Measurements from ENCODE around the gene FBXO7.
"Not testable (repeated sequence)": the region's sequence is repeated elsewhere in the genome, so short reads cannot be mapped to it uniquely, and the experiment has no call there.

FBXO7 gene

DNA sequence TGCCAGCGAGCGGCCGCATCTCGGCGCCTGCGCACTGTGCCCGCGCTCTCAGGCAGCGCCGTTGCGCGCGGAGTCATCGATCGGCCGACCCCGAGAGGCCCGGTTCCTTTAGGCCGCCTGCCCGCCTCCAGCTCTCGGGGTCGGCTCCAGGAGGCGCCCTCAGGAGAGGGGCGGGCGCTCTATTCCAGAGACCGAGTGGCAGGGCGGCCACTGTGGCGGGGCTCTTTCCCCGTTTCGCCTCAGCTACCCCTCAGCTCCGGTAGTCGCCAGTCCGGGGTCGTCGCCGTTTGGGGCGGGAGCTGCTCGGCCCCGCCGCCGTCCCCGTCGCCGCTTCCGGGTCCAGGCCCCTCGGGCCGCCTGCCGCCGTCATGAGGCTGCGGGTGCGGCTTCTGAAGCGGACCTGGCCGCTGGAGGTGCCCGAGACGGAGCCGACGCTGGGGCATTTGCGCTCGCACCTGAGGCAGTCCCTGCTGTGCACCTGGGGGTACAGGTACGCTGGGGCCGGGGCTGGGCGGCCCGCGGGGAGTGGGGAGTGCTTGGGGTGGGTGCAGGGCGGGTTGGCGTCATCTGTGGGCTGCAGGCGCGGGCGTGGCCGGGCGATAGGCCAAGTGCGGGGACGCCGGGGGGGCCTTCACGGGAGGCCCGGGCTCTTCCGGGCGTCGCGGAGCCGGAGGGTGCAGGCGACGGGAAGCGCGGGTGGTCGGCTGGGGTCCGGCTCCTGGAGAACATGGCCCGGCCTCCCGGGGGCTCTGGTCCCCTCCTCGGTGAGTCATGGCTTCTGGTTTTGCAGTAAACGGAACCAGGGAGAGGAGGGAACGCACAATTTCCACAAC is at the start of gene FBXO7:
Gene FBXO7 (plus strand): TSS at position 177 of the 833 bp plus-strand sequence. CDS start 192 bp downstream, at position 369.
- peak; percentile 81 for DNase-seq (ENCODE audit: low read depth)

- DNase-seq (ENCODE audit: low read depth): no peak
Observed at GRCh38 chr22:32426881-32427280, 47.7 kb upstream of the FBXO7 start.

DNA sequence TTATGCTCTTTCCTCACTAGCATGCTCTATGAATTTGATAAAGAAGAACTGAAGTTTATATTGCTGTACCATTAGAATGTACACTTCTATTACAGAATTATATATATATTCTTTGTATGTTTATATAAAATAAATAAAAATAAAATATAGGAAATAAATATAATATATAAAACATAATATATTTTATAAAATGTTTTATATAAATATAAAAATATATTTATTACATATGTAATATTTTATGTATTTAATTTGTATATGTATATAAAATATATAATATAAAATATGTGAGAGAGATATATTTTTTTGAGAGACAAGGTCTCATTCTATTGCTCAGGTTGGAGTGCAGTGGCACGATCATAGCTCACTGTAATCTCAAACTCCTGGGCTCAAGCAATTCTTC is 44.3 kb upstream of the FBXO7 start:
- no peak for DNase-seq (ENCODE audit: low read depth)

DNA sequence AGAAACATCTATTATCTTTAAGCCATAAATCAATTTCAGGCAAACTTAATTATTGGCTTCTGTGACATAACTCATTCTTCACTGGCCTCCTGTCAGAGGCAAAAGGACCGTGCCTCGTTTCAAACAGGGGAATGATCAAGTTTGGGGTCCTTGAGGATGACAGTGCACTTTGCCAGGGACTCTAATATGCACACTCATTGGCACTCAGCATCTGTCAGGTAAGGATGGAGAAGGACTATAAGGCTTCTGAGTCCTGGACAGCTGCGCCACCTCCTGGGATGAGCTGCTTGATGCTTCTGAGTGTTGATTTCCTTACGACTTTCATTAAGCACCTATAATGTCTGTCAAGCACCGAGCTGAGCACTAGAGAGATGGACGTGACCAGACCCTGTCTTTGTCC is 30.5 kb upstream of the FBXO7 start:
- no peak for DNase-seq (ENCODE audit: low read depth)

GRCh38 chr22:32446321-32446720 is 28.3 kb upstream of the FBXO7 start:
- no peak for DNase-seq (ENCODE audit: low read depth)

GRCh38 chr22:32448980-32449379 is 25.6 kb upstream of the FBXO7 start:
- DNase-seq (ENCODE audit: low read depth): no peak

DNA sequence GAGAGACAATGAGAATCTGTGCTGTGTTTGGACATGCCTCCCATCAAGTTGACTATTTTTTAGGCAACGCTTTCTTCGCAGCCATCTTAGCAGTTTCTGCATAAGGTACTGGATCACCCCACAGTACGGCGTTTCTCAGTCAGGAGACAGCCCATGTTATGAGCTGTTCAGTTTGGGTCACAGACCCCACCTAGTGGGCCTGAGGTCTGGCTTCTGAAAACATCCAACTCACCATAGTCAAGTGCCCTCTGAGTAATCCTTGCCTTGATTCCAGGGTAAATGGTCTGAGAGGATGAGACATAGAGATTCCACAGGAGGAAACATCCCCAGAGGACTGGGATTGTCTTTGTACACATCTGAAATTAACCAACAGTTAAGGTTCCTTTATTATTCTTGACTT is 17.6 kb upstream of the FBXO7 start:
- DNase-seq (ENCODE audit: low read depth): no peak

DNA sequence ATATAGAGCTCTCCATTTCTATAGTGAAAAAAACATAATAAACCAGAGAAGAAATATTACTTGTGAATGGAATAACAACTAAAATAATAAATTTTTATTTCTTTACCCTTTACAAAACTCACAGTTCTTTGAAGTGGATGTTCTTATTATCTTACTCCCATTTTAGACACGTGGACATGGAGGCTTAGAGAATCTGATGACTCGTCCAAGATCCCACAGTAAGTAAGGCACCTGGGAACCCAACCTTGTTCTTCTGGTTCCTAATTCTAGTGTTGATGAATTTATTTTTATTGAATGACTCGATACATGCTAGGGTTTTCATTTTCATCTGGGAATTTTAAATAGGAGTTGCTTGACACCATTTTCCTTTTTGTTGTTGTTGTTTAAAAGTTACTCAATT is 12.2 kb upstream of the FBXO7 start:
- no peak for DNase-seq (ENCODE audit: low read depth)

DNA sequence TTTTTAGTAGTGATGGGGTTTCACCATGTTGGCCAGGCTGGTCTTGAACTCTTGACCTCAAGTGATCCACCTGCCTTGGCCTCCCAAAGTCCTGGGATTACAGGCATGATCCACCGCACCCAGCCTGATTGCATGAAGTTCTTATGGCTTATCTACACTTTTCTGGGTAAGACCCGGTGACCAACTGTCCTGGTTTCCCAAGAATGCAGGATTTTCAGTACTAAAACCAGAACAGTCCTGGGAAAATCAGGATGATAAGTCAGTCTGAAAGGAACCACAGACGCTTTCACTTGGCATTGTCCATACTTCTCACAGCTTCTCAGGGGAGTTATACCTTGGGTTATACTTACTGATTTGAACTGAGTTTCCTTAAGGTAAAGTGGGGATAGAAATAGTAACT is 8.9 kb upstream of the FBXO7 start:
- DNase-seq (ENCODE audit: low read depth): no peak

DNA sequence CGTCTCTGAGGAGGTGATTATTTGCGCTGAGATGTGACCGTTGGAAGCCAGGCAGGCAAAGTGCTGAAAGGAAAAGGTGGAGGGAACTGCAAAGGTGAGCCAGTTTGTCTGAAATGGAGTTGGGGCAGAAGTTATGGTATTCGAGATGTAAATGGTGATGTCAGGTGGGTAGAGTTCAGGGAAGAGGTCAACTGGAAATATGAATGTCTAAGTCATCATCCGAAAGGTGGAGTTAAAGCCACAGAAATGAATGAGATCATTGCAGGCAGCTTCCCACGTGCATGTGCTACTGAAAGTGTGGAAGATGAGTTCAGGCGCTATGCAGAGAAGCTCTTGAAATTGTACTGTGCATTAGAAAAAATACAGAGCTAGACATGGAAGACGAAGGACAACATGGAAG is 8.1 kb upstream of the FBXO7 start:
- no peak for DNase-seq (ENCODE audit: low read depth)

GRCh38 chr22:32469799-32470212 is 4.8 kb upstream of the FBXO7 start:
- no peak for DNase-seq (ENCODE audit: low read depth)

DNA sequence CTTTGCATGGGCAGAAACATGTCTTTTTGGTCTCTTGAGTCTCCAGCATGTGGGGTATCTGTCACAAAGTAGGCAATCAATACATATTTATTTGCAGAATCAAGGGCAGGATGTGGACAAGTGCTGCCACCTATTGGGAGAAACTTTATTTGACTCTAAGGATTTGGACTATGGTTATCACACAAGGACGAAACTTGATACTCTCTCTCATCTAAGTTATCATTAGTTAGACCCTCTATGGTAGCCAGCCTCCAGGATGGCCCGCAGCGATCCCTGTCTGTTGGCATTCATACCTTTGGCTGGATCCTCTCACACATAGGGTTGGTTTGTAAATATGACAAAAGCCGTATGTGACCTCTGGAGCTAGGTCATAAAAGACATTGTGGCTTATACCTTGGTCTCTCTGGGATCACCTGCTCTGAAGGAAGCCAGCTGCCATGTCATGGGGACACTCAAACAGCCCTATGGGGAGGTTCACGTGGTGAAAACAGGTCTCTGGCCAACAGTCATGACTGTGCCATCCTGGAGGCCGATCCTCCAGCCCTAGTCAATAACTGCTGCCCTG is 1.1 kb upstream of the FBXO7 start:
- DNase-seq (ENCODE audit: low read depth): peak; percentile 29

GRCh38 chr22:32475468-32476010 is 928 bp downstream of the FBXO7 start:
- DNase-seq (ENCODE audit: low read depth): peak; percentile 18

DNA sequence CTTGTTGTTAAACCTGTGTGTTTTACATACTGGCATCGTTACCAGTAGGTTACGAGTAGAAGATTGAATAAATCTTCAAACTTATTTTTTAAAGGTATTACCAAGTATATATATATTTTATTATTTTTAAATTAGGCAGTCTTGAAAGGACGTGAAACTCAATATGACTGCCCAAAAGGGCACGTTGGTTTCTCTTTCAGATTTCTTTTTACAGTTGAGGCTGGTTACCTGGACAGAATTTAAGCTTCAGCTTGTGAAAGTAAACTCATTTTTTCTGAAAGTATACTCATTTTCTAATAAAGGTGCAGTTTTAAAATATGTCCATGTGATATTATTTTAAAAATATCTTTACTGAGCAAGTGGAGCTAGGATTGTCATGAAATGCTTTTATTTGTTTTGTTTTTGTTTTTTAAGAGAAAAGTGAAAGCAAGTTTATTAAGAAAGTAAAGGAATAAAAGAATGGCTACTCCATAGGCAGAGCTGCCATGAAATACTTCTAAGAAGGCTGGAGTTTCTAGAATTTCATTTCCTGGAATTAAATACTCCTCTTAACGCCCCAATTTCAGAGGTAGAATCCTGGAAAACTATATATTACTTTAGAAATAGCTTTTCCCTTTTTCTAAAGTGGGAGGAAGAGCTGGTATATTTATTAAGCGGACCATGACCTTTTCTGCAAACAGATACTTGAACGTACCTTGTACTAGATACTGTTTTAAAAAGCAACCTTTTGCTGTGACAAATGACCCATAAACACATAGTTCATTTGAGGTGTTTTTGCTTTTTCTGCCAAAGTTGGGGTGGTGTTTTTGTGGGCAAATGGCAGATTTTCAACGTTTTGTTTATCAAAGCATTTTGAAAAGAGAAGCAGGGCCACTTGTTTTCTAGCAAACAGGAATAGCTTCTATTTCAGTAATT is 1.9 kb downstream of the FBXO7 start:
- DNase-seq (ENCODE audit: low read depth): no peak

DNA sequence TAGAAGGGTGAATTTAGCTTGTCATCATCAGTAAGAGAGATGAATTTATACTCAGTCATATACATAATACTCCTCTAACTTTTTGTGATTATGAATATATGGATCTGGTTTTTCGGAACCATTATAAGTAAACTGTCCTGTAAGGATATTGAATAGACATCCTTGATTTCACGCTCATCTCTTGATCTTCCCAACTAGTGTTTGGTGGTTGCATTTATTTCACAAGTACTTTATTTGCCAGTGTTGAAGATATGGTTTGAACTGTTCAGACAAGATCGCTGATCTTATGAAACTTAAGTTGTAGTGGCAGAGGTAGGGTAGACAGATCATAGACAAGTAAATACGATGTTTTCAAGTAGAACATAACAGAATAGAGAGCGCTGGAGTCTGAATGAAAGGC is 3.0 kb downstream of the FBXO7 start:
- DNase-seq (ENCODE audit: low read depth): no peak

- DNase-seq (ENCODE audit: low read depth): not testable (repeated sequence)
Observed at GRCh38 chr22:32478552-32478951, 3.9 kb downstream of the FBXO7 start.

- DNase-seq (ENCODE audit: low read depth): no peak
Observed at GRCh38 chr22:32478994-32479393, 4.4 kb downstream of the FBXO7 start.

GRCh38 chr22:32480238-32480637 is 5.6 kb downstream of the FBXO7 start:
- no peak for DNase-seq (ENCODE audit: low read depth)

DNA sequence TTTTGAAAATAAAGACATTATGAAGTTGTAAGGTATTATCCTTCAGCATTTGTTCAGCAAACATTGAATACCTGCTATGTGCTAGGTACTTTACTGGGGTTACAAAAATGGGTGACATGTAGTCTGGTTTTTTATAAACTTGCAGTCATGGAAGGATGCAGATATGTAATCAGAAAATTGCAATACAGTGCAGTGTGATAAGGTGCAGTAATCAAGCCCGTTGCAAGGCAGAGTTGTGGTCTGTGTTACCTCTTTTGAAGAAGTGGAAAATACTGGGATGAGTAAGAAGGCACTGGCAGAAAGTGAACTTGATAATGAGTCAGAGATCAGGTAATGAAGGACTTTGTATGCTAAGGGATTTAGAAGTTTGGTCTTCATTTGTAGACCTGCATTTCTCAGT is 8.1 kb downstream of the FBXO7 start:
- DNase-seq (ENCODE audit: low read depth): no peak

DNA sequence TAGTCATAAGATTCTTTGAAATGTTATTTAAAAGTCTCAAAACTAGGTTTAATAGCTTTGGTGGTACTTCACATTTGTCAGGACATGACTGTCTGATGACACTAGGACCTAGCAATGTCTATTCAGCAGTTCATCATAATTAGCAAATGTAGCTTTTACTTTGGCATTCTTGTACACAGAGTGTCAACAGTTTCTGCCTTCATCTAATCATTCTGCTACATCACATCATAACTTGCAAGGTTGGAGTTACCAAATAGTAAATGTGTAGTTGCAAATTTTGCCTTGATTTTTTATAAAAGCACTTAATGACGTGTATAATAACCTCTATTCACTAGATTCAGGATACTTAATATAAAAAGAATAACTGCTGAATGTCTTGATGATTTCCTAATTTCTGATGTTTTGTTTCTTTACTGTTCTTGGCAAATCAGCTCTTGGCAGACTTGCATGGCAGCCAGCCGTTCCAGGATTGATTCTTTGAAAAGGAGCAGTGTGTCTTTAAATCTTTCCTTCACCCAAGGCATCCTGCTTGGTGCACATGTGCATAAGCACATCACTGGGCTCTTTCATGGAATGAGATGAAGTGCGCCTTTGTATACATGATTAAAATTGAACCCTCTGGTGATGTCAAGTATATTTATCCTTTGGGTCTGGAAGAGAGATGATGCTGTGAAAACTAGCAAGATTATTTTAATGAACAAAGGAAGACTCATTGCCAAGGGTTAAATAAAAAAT is 12.2 kb downstream of the FBXO7 start:
- no peak for DNase-seq (ENCODE audit: low read depth)

DNA sequence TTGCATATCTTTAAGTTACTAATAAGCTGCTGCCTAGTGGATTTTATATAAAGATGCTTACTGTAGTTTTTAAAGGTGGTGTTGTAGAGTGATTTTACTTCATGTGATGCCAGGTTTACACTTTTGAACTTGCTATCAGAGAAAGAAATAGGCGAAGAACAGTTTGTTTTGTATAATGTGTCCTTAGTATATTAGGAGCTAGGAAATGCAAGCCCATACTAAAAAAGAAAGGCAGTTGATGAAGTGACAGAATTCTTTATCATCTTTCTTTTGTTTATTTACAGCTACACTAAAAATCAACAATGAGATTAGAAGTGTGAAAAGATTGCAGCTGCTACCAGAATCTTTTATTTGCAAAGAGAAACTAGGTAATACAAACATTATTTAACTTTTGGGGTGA is 12.8 kb downstream of the FBXO7 start:
- no peak for DNase-seq (ENCODE audit: low read depth)

- no peak for DNase-seq (ENCODE audit: low read depth)
Observed at GRCh38 chr22:32489377-32489776, 14.8 kb downstream of the FBXO7 start.

Data from CMK (cell line).